ENCODE results near the gene PBX1.

PBX1 gene

DNA sequence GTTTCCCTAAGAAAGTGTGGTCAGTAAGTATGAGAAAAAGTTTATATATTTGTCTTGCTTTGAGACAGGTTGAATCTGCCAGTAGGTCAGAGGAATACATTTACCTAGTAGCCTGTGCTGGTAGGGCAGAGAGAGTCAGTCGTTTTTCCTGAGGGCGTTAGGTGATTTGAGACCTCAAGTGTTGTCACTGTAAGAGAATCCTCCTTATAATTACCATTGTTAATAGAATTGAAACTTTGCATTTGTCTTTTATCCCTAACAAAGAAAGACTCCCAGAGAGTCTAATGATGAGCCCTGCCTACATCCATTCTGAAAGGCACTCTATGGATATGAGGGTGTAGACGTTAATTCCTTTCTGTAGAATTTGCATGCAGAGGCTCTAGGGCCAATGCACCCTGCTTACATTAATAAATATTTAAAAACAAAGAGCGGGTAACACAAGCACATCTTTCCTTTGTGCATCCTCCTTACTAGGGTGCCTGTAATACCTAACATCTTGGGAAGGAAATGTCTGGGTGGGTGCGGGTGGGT is 16.4 kb downstream of the PBX1 start:
- H3K27me3 ChIP-seq = no peaks in the 10 kb centered on the region
- H3K4me1 ChIP-seq (ENCODE audit: control insufficient read depth in 1 of 2, insufficient read depth in 1 of 2, low read depth in 1 of 2, low read length in 1 of 2) = no peaks in the 10 kb centered on the region
- no peaks in the 10 kb centered on the region for H3K9me3 ChIP-seq
- H3K27ac ChIP-seq = no peak overlapping the region
- no peak overlapping the region for H3K4me3 ChIP-seq (ENCODE audit: low read depth in 1 of 2, low read length in 1 of 2)
- no peaks in the 10 kb centered on the region for H3K36me3 ChIP-seq
- TF ChIP-seq, protein P1, sequence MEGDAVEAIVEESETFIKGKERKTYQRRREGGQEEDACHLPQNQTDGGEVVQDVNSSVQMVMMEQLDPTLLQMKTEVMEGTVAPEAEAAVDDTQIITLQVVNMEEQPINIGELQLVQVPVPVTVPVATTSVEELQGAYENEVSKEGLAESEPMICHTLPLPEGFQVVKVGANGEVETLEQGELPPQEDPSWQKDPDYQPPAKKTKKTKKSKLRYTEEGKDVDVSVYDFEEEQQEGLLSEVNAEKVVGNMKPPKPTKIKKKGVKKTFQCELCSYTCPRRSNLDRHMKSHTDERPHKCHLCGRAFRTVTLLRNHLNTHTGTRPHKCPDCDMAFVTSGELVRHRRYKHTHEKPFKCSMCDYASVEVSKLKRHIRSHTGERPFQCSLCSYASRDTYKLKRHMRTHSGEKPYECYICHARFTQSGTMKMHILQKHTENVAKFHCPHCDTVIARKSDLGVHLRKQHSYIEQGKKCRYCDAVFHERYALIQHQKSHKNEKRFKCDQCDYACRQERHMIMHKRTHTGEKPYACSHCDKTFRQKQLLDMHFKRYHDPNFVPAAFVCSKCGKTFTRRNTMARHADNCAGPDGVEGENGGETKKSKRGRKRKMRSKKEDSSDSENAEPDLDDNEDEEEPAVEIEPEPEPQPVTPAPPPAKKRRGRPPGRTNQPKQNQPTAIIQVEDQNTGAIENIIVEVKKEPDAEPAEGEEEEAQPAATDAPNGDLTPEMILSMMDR (IDR thresholded peaks at IDR 0.05) = no peak

GRCh38 chr1:164576291-164577271 is 17.6 kb downstream of the PBX1 start:
- no peaks in the 10 kb centered on the region for H3K9me3 ChIP-seq
- no peaks in the 10 kb centered on the region for H3K27me3 ChIP-seq
- no peak overlapping the region for H3K4me3 ChIP-seq (ENCODE audit: low read depth in 1 of 2, low read length in 1 of 2)
- no peaks in the 10 kb centered on the region for H3K4me1 ChIP-seq (ENCODE audit: control insufficient read depth in 1 of 2, insufficient read depth in 1 of 2, low read depth in 1 of 2, low read length in 1 of 2)
- H3K36me3 ChIP-seq = no peaks in the 10 kb centered on the region
- TF ChIP-seq, protein P1 (IDR thresholded peaks at IDR 0.05) = no peak
- H3K27ac ChIP-seq = no peak overlapping the region

GRCh38 chr1:164577291-164577690 is 18.3 kb downstream of the PBX1 start:
- Histone ChIP-seq H3K27me3 (no peaks in the 10 kb centered on the region), H3K9me3 (no peaks in the 10 kb centered on the region), H3K27ac (no peak overlapping the region), H3K4me1 (ENCODE audit: control insufficient read depth in 1 of 2, insufficient read depth in 1 of 2, low read depth in 1 of 2, low read length in 1 of 2) (no peaks in the 10 kb centered on the region), H3K4me3 (ENCODE audit: low read depth in 1 of 2, low read length in 1 of 2) (no peak overlapping the region), H3K36me3 (no peaks in the 10 kb centered on the region)
- TF ChIP-seq, protein P1 (IDR thresholded peaks at IDR 0.05) = no peak

GRCh38 chr1:164578479-164579200 is 19.7 kb downstream of the PBX1 start:
- Histone ChIP-seq H3K4me1 (ENCODE audit: control insufficient read depth in 1 of 2, insufficient read depth in 1 of 2, low read depth in 1 of 2, low read length in 1 of 2) (no peaks in the 10 kb centered on the region), H3K36me3 (no peaks in the 10 kb centered on the region), H3K9me3 (no peaks in the 10 kb centered on the region), H3K27me3 (no peaks in the 10 kb centered on the region), H3K4me3 (ENCODE audit: low read depth in 1 of 2, low read length in 1 of 2) (no peak overlapping the region), H3K27ac (no peak overlapping the region)
- TF ChIP-seq, protein P1 (IDR thresholded peaks at IDR 0.05) = no peak

- Histone ChIP-seq H3K27ac (no peak overlapping the region), H3K9me3 (no peaks in the 10 kb centered on the region), H3K4me1 (ENCODE audit: control insufficient read depth in 1 of 2, insufficient read depth in 1 of 2, low read depth in 1 of 2, low read length in 1 of 2) (no peaks in the 10 kb centered on the region), H3K4me3 (ENCODE audit: low read depth in 1 of 2, low read length in 1 of 2) (no peak overlapping the region), H3K27me3 (no peaks in the 10 kb centered on the region), H3K36me3 (no peaks in the 10 kb centered on the region)
- TF ChIP-seq, protein P1 (IDR thresholded peaks at IDR 0.05) = no peak
These were observed 20.4 kb downstream of the PBX1 start for GRCh38 chr1:164579381-164579780.

All from neutrophil (primary cell).